NCI-H146 (cell line): ENCODE data around the gene RHAG.
"Not testable (repeated sequence)": the region's sequence is repeated elsewhere in the genome, so short reads cannot be mapped to it uniquely, and the experiment has no call there.

Experiments used
- DNase-seq: peaks from one replicate; lab custom pipeline; 2025; lab: John Stamatoyannopoulos, UW

The RHAG gene

DNA sequence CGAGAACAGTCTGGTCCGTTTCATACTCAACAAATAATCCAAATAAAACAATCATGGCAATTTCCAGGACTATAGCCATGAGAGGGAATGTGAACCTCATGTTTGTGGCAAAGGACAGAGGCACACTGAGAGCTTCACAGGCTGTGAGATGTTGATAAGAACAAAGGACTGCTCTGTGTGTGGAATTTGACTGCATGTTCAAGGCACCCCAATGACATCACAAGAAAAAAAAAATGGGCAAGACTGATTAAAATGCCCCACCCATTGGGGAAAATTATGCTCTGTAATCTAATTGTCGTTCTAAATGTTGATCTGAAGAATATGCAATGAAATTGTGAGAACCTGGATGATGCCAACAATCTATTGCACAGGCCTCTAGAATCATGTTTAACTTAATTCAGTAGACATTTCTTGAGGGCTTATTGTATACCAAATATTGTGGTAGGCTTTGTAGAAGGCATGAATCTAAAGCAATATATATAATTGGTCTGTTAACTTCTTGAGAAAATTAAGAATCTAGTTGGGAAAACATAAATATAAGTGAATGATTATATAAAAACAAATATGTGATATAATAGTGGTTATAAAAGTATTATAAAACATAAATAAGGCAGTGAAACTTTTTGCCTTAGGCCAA, at the start of gene RHAG:
Gene RHAG (minus strand): TSS at position 127 of the 637 bp plus-strand sequence. CDS start 27 bp downstream, at position 100.
- DNase-seq, result no peak

DNA sequence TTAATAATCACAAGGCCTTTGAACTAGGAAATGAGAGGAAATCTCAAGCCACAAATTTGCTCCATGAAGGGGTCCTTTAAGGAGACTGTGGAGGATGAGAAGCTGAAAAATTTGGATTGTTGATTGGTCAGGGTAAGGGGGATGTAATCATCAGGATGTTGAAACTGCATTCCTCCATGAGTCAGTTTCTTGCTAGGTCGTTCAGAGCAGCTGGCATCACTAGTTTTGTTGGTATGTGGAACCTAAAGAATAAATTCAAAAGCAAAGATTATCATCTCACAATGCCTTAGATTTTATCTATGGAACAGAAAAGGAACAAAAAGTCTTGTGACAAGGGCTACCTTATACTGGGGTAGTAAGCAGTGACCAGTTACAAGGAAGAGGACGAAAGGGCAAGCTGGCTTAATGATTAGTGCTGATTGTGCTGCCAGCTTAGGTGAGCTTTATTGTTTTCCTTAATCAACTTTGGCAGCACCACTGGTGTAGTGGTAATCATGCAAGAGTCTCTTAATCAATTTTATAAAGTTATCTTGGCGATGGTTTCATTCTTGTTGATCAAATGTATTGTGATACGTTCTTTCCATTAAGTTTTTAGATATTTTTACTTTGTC, 40.1 kb upstream of the RHAG start:
- DNase-seq, result no peak

DNA sequence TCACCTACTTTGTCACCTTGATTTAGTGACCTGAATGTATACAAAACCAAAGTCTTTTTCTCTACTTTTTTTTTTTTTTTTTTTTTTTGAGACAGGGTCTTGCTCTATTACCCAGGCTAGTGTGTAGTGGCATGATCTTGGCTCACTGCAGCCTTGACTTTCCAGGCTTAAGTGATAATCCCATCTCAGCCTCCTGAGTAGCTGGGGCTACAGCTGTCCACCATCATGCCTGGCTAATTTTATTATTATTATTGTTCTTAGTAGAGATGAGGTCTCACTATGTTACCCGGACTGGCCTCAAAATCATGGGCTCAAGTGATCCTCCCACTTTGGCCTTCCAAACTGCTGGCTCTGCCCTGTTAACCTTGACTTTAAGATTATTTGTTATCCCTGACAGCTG, 39.2 kb upstream of the RHAG start:
- no peak for DNase-seq

DNA sequence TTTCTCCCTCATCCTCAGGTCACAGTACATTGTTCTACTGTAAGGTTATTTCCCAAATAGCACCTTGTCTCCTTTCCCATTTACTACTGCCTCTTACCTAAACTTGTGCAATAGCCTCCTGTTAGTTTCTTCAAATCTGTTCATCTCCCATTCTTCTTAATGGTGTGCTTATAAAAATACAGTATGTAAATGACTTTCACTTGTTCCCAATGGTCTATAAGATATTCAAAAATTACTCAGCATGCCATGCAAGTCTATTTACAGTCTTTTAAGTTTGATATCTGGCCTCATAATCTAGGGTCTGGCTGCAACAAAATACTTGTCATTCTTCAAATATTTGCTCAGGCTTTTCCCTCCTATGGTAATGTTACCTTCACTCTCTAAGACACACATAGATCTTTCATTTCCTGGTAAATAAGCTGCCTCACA, 31.5 kb upstream of the RHAG start:
- no peak for DNase-seq

DNA sequence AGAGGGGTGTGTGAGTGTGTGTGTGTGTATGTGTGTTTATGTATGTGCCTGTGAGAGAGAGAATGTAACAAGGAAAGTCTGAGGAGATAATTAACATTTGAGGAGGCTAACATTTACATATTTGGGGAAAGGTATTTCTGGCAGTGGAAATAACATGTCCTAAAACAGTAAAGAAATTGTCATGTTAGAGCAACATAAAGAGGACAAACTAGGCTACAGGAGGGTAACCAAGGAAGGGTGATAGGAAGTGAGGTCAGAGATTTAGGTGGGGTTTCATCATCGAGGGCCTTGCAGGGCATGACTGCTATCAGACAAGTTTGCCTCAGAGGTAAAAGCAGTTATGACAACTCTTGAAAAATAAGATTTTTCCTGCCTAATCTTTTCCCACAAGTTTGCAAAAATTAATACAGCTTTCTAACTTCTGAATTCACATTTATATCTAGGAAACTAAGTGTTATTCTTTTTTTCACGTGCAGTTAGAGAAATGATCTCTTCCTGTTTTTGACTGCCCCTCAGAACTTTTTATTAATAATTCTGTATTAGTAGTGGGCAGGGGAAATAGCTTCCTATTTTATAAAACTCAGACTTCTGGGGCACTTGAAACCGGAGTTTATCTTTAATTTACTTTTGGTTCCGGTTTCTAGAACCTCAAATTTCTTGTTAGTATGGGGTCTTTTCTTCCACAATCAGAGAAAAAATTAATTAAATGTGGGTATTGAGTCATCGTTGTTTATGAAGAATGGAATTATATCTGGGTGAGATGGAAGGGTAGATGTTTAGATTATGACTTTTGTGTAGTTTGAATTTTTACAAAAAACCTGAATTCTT, 30.5 kb upstream of the RHAG start:
- no peak for DNase-seq

DNA sequence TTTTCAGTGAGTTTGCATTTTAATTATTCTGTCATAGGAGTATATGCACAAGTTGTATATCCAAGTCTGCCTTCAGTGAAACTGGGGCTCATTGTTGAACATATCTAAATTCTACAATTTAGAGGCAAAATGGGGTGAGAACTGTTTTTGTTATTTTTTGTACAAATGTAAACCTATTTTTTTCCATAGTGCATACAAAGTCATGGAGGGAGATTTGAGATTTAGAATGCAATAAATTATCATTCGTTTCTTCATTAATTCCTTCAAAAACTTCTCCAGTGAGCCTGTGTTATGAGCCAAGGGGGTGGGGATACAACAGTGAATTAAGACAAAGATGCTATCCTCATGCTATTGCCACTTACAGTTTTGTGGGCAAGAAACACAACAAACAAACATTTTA, 29.8 kb upstream of the RHAG start:
- DNase-seq, result no peak

DNA sequence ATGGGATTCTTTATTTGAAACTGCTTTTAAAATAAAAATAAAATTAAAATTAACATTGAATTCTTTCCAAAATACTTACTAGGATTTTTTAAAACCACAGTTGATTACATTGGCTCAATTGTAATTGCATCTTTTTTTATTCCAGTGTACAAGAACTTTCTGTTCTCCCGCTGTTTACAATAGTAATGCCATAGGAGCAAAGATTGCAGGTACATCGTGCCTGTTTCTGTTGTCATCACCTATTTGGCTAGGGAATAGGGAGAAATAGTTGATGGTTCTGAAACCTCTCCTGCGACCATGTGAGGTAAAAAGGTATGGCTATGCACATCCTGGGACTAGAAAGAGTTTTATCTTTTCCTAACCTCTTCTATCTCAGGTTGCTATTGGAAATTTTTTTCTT, 28.2 kb upstream of the RHAG start:
- no peak for DNase-seq

DNA sequence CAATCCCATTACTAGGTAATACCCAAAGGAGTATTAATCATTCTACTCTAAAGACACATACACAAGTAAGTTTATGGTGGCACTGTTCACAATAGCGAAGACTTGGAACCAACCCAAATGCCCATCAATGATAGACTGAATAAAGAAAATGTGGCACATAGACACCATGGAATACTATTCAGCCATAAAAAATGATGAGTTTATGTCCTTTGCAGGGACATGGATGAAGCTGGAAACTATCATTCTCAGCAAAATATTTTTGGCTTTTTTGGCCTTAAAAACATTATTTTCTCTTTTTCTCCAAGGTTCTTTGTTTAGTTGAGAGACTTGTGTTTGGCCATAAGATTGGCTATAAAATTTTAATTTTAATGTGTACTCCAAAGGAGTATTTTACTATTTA, 27.4 kb upstream of the RHAG start:
- DNase-seq, result not testable (repeated sequence)

DNA sequence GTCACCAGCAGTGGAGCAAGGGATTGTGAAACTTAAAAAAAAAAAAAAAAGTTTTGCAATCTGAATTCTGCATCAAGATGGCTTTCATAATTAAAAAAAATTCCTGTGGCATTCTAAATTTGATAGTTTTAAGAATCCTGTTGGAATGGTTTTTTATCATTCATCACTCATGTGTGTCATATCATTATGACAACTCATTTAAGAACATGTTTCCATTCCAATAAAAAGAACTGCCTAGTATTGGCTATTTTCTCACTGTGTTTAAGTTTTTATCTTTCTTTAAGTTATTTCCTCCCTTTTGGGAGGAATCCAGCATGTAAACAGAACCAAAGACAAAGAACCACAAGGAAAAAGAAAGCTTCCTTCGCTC, 26.2 kb upstream of the RHAG start:
- no peak for DNase-seq

DNA sequence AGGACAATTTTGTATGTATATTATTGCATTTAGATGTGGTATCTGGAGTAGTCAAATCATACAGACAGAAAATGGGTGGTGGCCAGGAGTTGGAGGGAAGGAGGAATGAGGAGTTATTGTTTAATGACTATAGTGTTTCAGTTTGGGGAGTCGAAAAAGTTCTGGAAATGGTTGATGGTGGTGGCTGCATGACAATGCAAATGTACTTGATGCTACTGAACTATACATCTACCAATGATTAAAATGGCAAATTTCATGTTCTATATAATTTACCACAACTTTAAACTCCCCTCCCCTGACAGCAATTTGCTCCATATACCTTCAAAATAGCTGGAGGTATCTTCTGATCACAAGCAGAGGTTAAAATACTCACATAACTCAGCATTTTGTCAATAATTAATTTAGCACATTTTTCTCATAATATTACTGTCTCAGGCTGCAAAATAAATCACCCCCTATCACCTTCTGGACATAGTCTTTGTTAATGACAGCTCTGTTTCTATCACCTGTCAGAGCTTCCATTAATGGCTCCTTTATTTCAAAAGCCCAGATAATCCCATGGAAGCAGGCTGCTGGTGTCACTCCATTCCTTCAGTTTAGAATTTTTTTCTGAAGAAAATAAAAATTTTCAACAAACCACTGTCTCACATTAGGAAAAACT, 25.7 kb upstream of the RHAG start:
- DNase-seq, result no peak

DNA sequence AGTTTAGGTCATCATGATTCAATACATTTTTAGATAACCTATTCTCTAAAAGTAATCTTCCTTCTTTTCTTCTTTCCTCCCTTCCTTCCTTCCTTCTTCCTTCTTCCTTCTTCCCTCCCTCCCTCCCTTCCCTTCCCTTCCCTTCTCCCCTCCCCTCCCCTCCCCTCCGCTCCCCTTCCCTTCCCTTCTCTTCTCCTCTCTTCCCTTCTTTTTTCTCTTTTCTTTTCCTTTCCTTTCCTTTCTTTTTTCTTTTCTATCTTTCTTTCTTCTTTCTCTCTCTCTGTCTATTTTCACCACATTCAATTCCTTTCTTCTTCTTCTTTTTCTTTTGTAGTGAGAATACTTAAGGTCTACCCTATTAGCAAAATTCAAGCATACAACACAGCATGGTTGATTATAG, 17.3 kb upstream of the RHAG start:
- no peak for DNase-seq

DNA sequence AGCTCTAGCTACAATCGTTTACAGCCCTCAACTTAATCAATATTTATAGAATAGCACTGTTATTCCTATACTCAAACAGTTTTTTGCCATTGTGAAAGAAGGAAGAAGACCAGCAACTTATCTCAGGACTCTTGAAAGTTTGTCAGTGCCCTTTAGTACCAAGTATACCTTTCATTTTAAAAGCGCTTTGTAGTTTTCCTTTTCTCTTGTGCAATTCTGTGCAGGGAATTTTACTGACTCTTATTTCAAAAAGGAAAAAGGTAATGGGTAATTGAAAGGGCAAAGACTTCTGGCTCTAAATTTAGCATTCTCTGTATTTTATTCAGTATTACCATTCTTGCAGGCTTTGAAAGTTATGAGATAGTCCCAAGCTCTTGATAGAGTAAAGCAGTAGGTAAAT, 16.8 kb upstream of the RHAG start:
- DNase-seq, result no peak

DNA sequence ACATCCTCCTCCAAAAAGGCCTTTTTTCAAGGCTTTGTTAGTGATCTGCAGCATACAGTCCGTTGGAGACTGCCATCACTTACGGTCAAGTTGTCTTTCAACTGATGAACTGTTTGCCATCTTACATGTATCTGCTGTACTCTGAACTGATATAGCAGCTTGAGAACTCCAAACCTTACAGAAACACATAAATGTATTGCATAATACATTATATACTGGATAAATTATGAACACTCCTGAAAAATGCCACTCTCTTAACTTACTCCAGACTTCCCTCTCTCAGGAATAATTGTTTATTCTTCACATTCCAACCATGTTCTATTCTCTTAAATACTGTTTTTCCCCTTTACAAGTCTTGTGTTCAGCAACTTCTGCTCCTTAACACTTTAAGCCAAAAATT, 14.6 kb upstream of the RHAG start:
- DNase-seq, result no peak

DNA sequence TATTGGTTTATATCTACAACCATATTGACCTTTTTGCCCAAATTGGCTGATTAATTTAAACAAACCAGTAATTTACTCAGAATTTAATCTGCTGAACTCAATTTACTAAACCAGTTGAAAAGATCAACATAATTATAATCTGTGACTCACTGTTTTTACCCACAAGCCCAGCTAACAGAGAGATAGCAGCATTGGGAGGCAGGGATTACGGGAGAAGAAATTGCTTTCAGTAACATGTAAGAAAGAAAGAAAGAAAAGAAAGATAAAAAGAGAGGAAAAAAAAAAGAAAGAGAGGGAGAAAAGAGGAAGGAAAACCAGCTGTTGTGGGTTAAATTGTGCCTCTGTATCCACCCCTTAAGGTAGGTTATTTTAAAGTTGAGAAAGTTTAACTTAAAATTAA, 13.3 kb upstream of the RHAG start:
- DNase-seq, result no peak

DNA sequence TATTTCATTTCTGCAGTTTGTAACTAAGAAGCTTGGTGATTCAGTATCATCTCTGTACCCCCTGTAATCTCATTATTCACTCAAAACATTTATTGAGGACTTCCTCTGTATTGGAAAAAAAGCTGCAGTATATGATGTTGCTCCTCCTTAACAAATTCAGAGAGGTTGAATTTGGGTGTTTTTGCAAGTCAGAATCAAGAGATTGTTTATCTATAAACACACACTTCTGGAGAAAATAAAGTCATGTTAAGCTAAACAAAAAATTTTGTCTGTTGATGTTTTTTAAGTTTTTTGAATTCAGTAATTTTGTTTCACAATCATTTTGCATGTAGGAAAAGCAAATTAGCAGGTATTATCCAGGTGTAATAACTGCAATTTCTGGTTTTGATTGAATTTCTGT, 11.4 kb upstream of the RHAG start:
- DNase-seq, result no peak

DNA sequence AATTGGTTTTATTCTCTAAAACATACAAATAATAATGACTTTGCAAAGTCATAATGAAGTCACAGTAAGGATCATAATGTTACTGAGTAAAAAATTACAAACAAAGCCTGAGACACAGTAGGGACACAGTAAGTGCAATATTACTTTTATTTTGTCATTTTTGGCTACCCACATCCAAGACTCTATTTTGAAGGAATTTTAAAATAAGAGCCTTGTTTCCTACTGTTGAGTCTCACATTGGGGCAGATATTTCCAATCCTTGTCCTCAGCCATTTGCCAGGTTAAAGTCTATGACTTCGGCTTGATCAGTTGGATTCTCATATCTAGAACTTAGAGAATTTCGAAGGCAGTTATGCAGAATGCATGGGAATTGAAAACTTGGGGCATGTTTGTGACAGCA, 10.8 kb upstream of the RHAG start:
- DNase-seq, result no peak

DNA sequence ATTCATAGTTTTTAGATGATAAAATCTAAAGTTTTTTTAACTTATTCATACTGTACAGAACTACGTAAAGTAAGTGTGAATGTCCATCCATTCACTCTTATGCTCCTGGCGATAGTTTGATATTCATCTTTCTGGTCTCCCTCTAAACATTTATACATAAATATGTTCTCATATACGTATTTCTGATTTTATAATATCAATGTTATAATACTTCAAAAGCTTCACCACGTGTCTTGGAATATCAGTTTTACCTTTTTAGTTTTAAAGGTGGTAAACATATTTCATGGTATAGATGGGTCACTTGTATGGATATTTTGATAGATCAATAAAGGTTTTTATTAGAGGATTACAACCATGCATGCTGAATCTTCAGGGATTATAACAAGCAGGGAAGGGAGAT, 10.3 kb upstream of the RHAG start:
- no peak for DNase-seq

DNA sequence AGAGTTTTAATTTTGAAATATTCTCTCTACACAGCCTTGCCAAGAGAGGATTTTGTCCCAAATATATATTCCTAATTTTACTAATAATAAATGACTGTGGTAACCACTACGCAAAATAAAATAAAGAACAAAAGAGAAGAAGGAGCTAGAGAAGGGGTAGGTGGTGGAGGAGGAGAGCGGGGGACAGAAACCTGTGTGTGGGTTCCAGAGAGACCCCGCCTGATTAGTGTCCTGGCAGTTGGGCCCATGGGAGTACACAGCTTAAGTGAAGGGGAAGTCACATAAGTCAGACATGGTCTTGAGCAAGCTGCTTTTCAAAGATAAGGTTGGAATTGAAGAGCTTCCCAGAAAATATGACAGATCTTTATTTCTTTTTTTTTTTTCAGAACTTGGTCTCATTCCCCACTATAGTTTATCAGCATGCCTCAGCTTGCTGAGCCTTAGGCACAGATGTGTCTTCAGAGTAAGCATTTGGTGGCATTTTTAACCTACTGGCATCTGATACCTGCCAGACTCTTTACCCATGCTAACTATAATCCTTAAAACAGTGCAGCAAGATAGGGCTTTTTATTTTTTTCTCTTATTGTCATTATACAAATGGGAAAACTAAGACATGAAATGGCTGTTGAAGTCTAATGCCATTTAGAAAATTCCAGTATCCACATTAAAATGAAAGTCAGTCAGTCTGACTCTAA, 9.6 kb upstream of the RHAG start:
- no peak for DNase-seq

DNA sequence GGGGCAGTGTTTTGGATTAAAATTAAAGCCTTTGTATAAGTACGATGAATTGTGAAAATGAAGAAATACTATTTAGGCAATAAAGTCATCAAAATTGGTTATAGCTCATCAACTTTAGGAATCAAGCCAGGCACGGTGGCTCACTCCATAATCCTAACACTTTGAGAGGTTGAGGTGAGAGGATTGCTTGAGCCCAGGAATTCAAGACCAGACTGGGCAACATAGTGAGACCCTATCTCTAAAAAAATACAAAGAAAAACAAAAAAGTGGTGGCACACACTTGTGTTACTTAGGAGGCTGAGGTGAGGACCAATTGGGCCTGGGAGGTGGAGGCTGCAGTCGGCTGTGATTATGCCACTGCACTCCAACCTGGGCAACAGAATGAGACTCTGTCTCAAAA, 8.5 kb upstream of the RHAG start:
- no peak for DNase-seq

DNA sequence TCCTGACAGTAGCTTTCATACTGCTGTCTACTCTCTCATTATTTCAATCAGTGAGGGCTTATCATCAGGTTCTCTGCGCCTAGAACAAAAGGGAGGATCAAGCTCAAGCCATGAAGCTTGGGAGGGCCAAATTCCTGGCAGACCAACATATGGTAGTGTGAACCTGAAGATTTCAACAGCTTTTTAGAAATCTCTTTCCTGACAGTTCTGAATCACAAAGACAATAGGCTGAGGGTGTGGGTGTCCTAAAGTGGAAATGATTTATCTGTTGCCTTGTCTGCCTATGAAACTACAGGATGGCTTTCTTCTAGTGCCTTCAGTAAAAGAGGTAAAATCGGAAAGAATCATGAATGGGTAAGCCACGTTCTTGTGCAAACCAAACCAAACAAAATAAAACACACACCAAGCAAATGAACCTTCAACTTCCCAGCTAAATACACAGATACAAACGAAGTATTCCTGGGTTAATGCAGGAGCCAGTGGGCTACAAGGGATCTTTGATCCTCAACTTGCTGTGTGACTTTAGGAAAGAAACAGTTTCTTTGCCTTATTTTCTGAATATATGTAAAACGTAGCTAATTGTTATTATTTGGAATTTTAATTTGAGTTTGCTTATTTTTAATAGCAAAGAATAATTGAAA, 2.7 kb upstream of the RHAG start:
- DNase-seq, result no peak

DNA sequence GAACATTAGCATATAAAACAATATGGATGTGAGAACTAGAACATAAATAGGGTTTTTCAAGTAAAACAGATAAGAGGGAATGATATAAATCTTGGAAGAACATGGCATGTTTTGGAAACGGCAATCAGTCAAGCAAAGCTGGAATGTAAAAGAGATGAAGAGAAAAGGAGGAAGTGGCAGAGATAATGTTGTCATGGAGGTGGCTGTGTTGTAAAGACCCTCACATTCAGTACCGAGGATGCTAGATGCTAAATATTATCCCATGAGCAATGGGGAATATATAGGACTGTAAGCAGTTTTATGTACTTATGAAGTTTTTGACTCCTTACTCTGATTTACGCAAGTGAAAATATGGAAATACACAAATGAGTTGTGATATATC, 702 bp upstream of the RHAG start:
- no peak for DNase-seq
